ENCODE measurements around the gene VTN.

Gene VTN

DNA sequence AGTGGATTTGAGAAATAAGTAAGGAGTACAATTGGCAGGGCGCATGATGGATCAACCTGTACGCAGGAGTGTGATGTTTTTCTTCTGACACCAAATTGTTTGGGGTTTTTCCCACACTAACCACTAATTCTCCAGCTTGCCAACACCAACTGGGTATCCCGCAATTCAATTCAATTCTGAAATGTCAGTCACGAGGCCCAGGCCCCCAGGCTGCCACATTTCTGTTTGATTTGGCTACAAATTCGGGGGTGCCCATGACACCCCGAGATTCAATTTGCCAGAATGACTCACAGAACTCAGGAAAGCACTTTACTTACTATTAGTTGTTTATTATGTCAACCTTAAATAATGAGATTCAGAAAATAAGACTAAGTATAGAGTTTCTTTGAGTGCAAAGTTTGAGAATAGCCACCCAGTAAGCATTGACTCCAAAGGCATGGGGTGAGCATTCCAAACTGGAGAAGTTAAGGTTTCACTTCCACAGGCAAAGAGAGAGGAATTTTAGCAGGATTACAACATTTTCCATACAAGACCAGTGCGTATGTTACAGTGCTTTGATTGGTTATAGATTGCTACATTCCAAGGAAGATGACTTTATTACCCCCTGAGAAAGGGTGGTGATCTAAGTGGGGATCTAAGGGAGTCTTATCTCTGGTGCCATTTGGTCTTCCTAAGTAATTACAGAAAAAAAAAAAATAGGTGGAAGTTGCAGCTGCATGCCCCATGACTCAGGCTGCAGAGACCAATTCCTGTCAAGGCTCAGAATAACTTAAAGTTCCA, 24.4 kb upstream of the VTN start:
- no peak for DNase-seq

DNA sequence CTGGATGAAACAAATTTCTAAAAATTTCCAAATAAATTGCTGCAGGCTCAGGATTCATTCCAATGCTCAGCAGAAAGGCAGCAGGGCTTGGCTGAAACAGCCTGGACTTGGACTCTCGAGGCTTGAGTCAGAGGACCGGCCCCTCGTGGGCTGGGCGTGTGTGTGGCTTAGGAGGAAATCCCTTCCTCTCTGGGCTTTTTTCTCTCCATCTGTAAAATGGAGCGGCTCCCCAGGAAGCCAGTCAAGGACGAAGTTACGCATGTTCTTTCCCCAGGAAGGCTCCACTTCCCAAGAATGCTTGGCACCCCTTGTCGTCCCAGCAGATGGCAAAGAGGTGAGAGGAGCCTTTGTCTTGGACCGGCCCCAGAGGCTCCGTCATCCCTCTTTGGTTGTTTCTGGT, 22.4 kb upstream of the VTN start:
- DNase-seq: no peak

GRCh38 chr17:28391401-28391800, 21.3 kb upstream of the VTN start:
- DNase-seq: no peak

DNA sequence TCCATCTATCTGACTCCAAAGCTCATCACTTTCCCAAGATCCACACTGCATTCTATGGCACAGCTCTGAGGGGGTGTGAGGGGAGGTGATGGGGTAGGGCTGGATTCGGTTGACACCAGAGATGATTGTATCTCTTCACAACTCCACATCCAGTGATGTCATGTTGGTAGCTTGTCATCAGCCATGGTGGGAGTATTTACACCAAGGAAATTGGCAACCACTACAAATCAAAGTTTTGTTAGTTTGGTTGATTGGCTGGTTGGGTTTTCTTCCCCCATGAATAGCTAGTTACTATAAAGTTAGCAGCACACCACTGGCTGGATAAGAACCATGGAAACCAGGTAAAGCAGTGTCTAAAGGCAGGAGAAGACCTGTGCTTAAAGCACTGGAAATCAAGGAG, 20.9 kb upstream of the VTN start:
- DNase-seq: no peak

DNA sequence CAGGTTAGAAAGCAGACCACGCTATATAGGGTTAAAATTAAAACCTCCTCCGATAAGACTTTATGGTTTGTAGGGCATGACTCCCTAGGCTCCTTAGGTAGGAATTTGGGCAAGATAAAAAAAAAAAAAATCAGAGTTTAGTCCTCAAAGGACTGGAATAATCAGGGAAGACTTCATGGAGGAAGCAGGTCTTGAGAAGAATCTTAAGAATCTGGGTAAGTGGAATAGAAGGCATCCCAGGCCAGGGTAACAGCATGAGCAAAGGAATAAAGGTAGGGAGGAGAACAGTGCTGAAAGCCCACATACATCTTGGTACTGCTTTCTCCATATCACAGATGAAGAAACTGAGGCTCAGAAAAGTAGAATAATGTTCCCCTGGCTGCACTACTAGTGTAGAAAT, 20.5 kb upstream of the VTN start:
- DNase-seq: no peak

DNA sequence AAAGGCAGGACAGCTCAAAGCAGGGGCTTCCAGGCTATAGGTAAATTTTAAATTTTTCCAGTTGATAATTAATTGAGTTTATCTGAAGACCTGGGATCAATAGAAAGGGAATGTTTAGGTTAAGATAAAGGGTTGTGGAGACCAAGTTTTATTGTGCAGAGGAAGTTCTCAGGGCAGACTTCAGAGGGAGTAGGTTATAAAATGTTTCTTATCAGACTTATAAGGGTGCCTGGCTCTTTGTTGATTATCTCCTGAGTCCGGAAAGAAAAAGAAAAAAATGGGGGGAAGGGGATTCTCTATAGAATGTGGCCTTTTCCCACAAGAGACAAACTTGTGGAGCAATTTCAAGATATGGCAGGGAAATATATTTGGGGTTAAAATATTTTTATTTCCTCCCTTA, 20.0 kb upstream of the VTN start:
- no peak for DNase-seq

DNA sequence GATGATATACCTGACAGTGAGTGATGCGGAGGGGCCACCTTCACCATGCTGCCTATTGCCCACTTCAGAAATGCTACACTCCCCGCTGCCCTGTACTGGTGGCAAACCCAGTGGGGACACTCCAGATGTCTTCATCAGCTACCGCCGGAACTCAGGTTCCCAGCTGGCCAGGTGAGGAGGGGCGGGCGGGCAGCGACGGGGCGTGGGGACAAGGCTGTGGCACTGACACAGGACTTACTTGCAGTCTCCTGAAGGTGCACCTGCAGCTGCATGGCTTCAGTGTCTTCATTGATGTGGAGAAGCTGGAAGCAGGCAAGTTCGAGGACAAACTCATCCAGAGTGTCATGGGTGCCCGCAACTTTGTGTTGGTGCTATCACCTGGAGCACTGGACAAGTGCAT, 18.0 kb upstream of the VTN start:
- DNase-seq: no peak

DNA sequence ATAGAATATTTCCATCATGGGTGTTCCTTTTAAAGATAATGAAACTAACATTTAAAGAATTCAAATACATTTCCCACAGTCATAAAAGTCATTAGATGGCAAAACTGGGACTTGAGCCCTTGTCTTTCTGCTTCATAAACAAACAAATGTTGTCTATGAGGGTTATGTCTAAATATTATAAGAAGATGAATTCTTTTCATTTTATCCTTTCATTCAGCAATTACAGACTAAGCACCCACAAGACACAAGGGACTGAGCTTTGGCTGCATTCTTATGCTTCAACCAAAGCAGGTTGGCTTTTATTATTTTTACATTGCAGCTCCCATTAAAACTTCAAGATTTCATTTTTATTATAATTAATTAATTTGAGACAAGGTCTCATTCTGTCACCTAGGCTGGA, 16.3 kb upstream of the VTN start:
- DNase-seq: no peak

- DNase-seq: no peak
Observed at GRCh38 chr17:28385406-28385805, 15.3 kb upstream of the VTN start.

DNA sequence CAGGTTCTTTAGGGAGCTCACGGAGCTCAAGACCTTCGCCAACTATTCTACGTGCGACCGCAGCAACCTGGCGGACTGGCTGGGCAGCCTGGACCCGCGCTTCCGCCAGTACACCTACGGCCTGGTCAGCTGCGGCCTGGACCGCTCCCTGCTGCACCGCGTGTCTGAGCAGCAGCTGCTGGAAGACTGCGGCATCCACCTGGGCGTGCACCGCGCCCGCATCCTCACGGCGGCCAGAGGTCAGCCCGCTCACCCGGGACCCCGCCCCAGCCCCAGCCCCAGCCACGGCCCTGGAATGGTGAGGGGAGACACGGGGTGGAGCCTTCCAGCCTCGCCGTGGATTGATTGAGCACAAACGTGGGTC, 14.9 kb upstream of the VTN start:
- no peak for DNase-seq

GRCh38 chr17:28384281-28385036, 14.4 kb upstream of the VTN start:
- DNase-seq: no peak

- DNase-seq: no peak
Observed at GRCh38 chr17:28381141-28381825, 11.2 kb upstream of the VTN start.

GRCh38 chr17:28379814-28380801, 10.0 kb upstream of the VTN start:
- DNase-seq: peak; percentile 35

- peak; percentile 24 for DNase-seq
Observed at GRCh38 chr17:28372945-28373274, 2.8 kb upstream of the VTN start.

GRCh38 chr17:28372203-28372944, 2.3 kb upstream of the VTN start:
- peak; percentile 71 for DNase-seq

- DNase-seq: peak; percentile 100
Observed at GRCh38 chr17:28371245-28372202, 1.4 kb upstream of the VTN start, which contains the start of gene SARM1. TSS of gene SARM1 (plus strand) at chr17:28371694. CDS start at chr17:28372033, 339 bp downstream.

- no peak for DNase-seq
Observed at GRCh38 chr17:28370744-28371103, 617 bp upstream of the VTN start.

- peak; percentile 58 for DNase-seq
Observed at GRCh38 chr17:28369684-28370034, 448 bp downstream of the VTN start.

DNA sequence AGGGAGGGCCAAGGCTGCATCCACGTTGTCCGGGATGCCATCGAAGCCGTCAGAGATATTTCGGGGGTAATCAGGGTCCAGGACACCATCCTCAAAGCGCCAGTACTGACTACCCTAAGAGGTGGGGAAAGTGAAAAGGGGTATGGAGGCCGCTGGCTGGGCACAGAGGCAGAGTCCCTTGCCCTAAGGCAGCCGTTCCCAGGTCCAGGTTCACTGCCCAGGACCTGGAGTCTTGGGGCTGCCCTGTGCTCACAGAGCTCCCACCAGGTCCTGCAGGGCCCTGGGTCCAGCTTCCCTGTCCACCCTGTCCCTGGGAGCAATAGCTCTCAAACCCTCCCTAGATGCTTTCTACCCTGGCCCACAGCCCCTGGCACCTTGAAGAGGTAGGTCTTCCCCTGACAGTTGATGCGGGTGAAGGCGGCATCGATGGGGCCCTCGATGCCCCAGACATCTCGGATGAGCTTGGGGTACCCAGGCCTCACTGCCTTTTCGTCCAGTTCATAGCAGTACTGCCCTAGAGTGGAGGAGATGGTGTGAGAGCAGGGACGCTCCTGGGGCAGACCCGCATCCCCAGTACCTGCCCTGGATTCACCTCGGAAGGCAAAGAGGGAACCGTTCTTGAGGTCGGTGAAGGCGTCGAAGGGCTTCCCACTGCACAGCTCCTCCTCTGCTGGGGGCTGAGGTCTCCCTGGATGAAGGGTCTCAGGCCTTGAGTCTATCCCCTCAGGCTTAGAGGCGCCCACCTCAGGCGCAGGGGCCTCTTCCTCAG, 1.0 kb downstream of the VTN start:
- DNase-seq: no peak

DNA sequence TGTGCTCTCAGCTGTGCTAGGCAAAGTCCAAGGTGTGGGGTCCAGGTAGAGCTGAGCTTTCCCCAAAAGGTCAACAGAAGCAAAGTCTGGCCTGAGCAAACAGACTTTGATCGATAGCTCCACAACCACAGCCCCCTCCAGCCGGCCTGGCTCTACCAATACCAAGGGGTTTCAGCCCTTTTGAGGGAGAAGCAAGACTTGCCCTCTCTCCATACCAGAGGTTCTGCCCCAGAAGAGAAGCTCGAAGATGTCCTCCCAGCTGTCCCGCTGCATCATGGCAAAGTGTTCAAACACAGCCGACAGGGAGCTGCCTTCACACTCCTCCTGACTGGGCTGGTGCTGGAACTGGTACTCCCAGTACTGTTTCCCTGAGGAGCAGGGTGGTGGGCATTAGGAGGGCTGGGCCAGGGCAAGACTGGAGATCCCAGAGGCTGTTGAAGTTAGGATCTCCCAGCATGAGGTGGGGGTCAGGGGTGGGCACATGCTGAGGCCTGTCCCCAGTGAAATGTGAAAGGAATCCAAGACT, 1.7 kb downstream of the VTN start:
- no peak for DNase-seq
